Thyroid gland (tissue), 4 donors: ENCODE results near the gene SNED1.

Source experiments
- POLR2A ChIP-seq, 2 donors: fragments of 450-650 bp; IDR thresholded peaks; one replicate each; pipeline ENCODE4 v1.6.1; 2017; ENCODE audit warnings: antibody characterized with exemption in 2 of 2, mild to moderate bottlenecking in 2 of 2, moderate library complexity in 1 of 2
- TF ChIP-seq, protein P1 (sequence below), 6 experiments: fragments of 200-600 bp in 3 of 6; fragments of 450-650 bp in 3 of 6; sonication (generic) in 3 of 6; IDR thresholded peaks; one replicate each; pipeline ENCODE4 v1.5.1; 2016 to 2019; ENCODE audit warnings: antibody characterized with exemption in 6 of 6, mild to moderate bottlenecking in 2 of 6, inconsistent platforms in 1 of 6, moderate library complexity in 1 of 6

- TF ChIP-seq, protein P1, sequence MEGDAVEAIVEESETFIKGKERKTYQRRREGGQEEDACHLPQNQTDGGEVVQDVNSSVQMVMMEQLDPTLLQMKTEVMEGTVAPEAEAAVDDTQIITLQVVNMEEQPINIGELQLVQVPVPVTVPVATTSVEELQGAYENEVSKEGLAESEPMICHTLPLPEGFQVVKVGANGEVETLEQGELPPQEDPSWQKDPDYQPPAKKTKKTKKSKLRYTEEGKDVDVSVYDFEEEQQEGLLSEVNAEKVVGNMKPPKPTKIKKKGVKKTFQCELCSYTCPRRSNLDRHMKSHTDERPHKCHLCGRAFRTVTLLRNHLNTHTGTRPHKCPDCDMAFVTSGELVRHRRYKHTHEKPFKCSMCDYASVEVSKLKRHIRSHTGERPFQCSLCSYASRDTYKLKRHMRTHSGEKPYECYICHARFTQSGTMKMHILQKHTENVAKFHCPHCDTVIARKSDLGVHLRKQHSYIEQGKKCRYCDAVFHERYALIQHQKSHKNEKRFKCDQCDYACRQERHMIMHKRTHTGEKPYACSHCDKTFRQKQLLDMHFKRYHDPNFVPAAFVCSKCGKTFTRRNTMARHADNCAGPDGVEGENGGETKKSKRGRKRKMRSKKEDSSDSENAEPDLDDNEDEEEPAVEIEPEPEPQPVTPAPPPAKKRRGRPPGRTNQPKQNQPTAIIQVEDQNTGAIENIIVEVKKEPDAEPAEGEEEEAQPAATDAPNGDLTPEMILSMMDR (IDR thresholded peaks at IDR 0.05) = no peak
- TF ChIP-seq POLR2A (IDR thresholded peaks at IDR 0.05) = no peak
These were observed 107.2 kb downstream of the SNED1 start for GRCh38 chr2:241105641-241106040.
